ENCODE data around the gene TBX5.
"Not testable (repeated sequence)": the region's sequence is repeated elsewhere in the genome, so short reads cannot be mapped to it uniquely, and the experiment has no call there.

TBX5 gene

GRCh38 chr12:114371250-114371649, 34.7 kb downstream of the TBX5 start:
- DNase-seq = no peak

- DNase-seq = no peak
Observed at GRCh38 chr12:114368685-114369452, 37.1 kb downstream of the TBX5 start.

- no peak for DNase-seq
Observed at GRCh38 chr12:114361992-114362391, 44.0 kb downstream of the TBX5 start.

GRCh38 chr12:114361545-114361944, 44.4 kb downstream of the TBX5 start:
- DNase-seq = no peak

- no peak for DNase-seq
Observed at GRCh38 chr12:114360485-114360884, 45.5 kb downstream of the TBX5 start.

GRCh38 chr12:114355389-114356088, 50.4 kb downstream of the TBX5 start:
- no peak for DNase-seq

- not testable (repeated sequence) for DNase-seq
Observed at GRCh38 chr12:114349239-114349638, 56.7 kb downstream of the TBX5 start.

- DNase-seq = peak; percentile 30 to 65
Observed at GRCh38 chr12:114347861-114348260, 58.1 kb downstream of the TBX5 start.

- no peak for DNase-seq
Observed at GRCh38 chr12:114344831-114345230, 61.1 kb downstream of the TBX5 start.

- no peak for DNase-seq
Observed at GRCh38 chr12:114344303-114344663, 61.7 kb downstream of the TBX5 start.

GRCh38 chr12:114343585-114344302, 62.2 kb downstream of the TBX5 start:
- no peak for DNase-seq

- DNase-seq = no peak
Observed at GRCh38 chr12:114342656-114343055, 63.3 kb downstream of the TBX5 start.

- no peak for DNase-seq
Observed at GRCh38 chr12:114341635-114342034, 64.3 kb downstream of the TBX5 start.

- DNase-seq = no peak
Observed at GRCh38 chr12:114340231-114340630, 65.7 kb downstream of the TBX5 start.

GRCh38 chr12:114339626-114340025, 66.3 kb downstream of the TBX5 start:
- no peak for DNase-seq

GRCh38 chr12:114335607-114336006, 70.3 kb downstream of the TBX5 start:
- peak; percentile 54 to 55 for DNase-seq

- no peak for DNase-seq
Observed at GRCh38 chr12:114334395-114334794, 71.5 kb downstream of the TBX5 start.

- no peak for DNase-seq
Observed at GRCh38 chr12:114328292-114328691, 77.7 kb downstream of the TBX5 start.

GRCh38 chr12:114327765-114328164, 78.2 kb downstream of the TBX5 start:
- DNase-seq = no peak

- DNase-seq = no peak
Observed at GRCh38 chr12:114321524-114321923, 84.4 kb downstream of the TBX5 start.

- no peak for DNase-seq
Observed at GRCh38 chr12:114320968-114321367, 85.0 kb downstream of the TBX5 start.

GRCh38 chr12:114320101-114320500, 85.8 kb downstream of the TBX5 start:
- no peak for DNase-seq

- no peak for DNase-seq
Observed at GRCh38 chr12:114319422-114319821, 86.5 kb downstream of the TBX5 start.

- DNase-seq = no peak
Observed at GRCh38 chr12:114318984-114319383, 87.0 kb downstream of the TBX5 start.
